HG03432 (cell line): ENCODE data around the gene SMIM7.
"Not testable (repeated sequence)": the region's sequence is repeated elsewhere in the genome, so short reads cannot be mapped to it uniquely, and the experiment has no call there.

Experiments
- ATAC-seq: cut with Tn5 transposase; IDR thresholded peaks from one replicate; pipeline ENCODE4 v1.9.1; 2021; ENCODE audit warnings: mild to moderate bottlenecking, moderate library complexity; ENCODE audit not compliant: unreplicated experiment

SMIM7 gene

DNA sequence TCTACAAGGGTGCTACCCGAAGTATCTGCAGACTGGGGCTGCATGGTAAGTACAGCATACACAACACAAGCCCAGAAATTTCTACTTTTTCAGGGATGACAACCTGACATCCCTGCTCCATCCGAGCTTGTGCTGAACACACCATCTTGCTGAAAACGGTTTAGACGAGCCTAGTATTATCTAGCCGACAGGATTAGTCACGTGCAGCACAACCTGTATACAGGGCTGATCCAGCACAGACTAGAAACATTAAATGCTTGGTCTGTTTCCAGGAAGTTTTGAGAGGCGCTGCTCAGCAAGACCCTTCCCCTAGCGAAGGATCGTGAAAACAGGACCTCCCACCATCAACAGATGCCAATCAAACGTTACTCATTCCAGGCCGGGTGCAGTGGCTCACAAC lies 4.2 kb downstream of the SMIM7 start:
- ATAC-seq, result no peak

DNA sequence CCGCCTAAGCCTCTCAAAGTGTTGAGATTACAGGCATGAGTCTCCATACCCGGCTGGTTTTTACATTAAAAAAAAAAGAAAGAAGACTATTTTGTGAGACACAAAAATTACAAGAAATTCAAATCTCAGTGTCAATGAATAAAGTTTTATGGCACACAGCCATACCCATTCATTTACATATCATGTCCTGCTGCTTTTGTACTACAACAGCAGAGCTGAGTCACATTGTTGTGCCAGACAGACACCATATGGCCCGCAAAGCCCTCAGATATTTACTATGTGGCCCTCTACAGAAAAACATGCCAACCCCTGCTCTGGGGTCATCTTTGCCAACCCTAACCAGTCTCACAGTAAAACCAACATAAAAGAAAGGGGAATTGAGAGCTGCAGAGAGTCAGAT lies 5.3 kb downstream of the SMIM7 start:
- ATAC-seq, result no peak

DNA sequence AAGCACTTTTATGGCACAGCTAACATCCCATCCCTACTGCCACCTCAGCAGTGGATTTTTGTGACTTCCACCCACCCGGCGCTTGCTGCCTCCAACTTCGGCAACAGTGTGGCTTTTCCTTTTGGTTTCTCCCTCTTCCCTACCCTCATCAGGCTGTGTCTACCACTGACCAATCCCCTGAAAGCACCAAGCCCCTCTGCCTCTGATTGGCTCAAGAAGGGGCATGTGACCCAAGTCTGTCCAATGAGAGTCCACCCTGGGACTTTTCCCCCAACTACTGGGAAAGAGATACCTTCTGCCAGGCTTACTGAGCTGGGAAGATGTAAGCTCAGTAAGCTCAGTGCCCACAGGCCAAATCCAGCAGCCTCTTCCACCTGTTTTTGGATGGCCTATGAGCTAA lies 5.8 kb downstream of the SMIM7 start:
- ATAC-seq, result no peak

DNA sequence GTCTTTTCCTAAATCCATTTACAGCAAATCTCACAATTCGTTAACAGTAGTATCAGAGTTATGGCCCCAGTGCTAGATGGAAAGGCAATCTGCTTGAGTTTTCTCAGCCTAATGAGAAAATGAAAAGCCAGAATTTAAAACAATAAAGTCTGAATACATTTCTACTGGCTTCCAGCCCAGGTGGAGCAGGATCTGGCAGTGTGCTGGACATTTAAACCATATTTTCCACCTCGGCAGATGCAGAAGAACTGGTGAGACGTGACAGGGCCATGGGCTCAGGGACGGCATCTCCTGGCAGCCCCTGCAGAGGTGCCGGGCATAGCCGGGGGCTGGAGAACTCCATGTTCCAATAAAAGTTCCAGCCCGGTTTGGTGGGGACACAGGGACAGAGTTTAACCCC lies 7.1 kb downstream of the SMIM7 start:
- ATAC-seq, result no peak

DNA sequence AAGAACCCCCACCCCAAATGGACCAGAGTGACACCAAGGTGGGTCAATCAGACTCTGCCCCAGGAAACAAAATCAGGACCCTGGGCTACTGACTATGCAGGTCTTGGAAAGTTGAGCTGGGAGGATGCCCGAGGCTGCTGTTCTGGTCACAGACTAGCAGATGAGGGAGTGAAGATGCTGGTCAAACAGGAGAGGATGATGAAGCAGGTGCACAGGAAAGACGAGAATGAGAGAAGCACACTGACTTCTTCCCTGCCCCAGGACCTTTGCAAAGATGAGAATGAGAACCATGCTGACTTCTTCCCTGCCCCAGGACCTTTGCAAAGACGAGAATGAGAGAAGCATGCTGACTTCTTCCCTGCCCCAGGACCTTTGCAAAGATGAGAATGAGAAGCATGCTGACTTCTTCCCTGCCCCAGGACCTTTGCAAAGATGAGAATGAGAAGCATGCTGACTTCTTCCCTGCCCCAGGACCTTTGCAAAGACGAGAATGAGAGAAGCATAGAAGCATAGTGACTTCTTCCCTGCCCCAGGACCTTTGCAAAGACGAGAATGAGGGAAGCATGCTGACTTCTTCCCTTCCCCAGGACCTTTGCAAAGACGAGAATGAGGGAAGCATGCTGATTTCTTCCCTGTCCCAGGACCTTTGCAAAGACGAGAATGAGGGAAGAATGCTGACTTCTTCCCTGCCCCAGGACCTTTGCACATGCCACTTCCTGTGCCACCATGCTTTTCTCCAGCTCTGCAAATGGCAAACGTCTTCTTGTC lies 8.3 kb downstream of the SMIM7 start:
- ATAC-seq, result not testable (repeated sequence)

DNA sequence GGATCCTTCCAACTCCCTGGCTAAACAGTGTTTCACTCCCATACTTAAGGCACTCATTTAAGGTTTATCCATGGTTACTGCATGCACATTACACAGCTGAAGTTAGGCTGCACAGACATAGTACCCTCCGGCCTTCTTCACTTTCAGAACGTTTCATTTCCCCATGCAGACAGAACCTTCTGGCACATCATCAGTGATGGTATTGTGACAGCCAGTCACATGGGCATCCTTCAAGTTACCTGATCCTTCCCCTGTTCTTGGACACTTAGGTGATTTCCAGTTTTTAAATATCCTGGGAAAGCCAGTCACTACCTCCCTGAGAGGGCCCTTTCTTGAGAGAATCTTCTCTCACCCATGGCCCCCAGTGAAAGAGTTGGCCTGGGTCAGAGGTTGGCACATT lies 9.1 kb downstream of the SMIM7 start:
- no peak for ATAC-seq

DNA sequence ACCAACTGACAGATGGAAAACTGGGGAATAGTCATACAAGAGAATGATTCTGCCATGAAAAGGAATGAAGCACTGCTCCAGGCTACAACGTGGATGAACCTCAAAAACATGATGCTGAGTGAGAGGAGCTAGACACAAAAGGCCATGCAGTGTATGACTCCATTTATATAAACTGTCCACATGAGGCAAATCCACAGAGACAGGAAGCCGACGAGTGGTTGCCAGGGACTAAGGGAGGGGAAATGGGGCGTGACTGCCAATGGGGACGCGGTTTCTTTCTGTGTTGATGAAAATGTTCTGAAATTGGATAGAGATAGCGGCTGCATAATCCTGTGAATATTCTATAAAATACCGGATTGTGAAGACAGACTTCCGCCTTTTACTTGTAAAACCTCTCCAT lies 10.2 kb downstream of the SMIM7 start:
- ATAC-seq, result no peak

DNA sequence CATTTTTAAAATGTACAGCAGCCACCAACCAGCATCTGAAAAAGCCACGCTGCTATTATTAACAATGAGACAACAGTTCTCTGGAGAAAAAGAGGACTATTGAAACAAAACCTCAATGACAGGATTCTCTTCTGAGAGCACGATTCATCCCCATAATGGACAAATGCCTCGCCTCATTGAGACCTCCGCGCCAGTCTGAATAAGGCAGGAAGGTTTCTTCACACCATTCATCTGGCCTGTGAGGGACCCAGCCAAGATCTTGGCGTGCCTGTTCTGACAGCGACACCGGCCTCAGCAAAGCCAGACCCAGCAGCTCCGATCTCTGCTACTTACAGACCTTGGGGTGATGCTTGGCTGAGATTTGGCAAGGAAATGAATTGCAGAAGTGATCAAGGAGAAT lies 14.8 kb downstream of the SMIM7 start:
- ATAC-seq, result no peak

DNA sequence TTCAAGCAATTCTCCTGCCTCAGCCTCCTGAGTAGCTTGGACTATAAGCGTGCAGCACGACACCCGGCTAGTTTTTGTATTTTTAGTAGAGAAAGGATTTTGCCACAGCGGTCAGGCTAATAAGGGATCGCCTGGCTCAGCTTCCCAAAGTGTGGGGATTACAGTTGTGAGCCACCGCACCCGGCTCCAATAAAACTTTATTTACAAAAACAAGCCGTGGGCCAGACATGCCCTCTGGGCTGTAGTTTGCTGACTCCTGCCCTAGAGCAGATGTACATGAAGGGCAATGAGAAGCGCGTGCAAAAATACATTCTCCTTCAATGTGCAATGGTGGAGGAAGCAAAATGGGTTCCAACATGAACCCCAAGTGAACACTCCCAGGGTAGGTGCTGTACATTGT lies 18.2 kb downstream of the SMIM7 start:
- no peak for ATAC-seq

DNA sequence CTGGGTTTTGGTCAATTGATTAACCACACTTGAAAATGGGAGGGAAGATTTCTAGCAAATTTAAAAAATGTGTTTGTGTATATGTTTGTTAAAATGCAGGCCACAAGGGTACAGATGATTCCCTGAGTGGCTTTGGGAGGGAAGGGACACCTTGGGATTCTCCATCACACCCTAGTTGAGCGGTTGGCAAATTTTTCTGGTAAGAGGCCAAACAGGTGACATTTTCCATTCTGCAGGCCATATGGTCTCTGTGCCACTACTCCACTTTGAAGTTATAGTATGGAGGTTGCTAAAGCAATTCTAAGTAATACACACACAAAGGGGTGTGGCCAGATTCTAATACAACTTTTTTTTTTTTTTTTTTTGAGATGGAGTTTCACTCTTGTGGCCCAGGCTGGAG lies 19.0 kb downstream of the SMIM7 start:
- ATAC-seq, result no peak

DNA sequence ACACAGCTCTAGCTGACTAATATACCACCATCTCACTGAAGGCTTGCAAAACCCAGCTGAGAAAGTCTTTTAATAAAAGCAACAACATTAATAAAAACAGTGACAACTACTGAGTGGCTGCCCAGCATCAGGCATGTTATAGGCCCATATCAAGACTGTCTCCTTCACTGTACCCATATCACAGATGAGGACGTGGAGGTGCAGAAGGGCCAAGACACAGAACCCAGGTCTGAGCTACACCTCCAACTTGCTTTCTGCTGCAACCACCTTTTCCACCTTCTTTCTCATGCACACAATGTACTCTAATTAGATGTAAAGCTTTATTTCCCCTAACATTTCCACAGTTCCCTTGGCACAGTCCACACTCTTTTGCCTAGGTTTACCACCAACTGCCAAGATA lies 21.3 kb downstream of the SMIM7 start:
- ATAC-seq, result no peak

DNA sequence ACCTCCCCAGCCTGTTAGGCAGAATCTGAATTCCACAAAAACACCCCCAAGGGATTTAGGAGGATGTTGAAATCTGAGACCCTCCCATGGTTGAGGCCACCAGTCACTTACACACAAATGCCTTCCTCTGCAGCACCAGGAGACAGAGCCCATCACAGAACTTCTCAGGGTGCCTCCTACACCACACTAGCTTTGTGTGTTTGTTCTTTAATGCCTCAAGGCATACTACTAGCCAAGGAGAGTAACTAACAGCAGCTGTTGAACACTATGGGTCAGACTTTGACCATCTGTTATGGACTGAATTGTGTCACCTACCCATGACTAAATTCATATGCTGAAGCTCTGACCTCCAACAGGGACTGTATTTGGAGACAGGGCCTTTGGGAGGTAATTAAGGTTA lies 22.4 kb downstream of the SMIM7 start:
- no peak for ATAC-seq

DNA sequence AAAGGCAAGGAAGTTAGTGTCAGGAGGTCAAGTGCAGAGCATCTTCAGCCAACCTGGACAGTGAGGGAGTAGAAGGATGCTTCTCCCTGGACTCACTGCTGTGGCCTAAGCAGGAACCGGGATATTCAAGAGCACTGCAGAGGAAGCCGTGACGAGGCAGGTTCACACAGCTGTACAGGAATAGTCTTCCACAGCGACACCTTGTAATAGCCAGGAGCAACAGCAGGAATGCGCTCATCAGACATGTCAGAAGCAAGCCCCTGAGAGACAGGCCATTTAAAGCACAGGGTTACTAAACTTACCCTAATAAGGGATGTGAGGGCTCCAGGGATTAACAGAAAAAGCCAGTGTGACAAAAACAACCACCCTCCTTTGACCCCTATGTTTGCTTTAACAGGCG lies 28.5 kb downstream of the SMIM7 start:
- ATAC-seq, result no peak

DNA sequence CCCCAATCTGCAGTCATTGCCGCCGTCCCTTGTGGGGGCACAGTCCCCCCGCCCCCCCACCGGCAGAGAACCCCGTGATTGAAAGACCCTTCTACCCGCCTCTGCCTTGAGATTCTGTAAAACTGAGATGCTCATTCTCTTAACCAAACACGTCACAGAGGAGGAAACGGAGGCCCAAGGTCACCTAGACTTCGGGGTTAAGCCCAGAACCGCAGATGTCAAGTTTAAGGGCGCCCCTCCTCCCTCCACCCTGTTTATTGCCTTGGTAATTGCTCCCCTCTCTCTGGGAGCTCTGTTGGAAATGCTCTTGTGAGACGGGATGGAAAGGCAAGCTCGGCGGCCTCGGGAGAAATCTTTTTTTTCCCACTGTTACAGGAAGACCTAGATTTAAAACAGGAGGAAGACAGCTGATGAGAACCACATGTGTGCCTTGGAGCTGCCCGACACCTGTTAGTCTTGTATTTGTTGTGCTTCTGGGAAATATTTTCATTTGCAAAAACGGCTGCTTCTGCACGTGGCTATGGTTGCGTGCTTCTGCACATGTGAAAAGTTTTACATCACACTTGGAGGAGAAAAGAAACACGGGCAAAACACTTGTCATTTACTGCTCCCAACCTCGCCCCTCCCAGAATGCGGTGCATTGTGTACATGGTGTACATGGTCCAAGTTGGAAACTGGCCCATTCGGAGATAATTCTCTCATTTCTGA lies 30.8 kb downstream of the SMIM7 start:
- ATAC-seq, result no peak

DNA sequence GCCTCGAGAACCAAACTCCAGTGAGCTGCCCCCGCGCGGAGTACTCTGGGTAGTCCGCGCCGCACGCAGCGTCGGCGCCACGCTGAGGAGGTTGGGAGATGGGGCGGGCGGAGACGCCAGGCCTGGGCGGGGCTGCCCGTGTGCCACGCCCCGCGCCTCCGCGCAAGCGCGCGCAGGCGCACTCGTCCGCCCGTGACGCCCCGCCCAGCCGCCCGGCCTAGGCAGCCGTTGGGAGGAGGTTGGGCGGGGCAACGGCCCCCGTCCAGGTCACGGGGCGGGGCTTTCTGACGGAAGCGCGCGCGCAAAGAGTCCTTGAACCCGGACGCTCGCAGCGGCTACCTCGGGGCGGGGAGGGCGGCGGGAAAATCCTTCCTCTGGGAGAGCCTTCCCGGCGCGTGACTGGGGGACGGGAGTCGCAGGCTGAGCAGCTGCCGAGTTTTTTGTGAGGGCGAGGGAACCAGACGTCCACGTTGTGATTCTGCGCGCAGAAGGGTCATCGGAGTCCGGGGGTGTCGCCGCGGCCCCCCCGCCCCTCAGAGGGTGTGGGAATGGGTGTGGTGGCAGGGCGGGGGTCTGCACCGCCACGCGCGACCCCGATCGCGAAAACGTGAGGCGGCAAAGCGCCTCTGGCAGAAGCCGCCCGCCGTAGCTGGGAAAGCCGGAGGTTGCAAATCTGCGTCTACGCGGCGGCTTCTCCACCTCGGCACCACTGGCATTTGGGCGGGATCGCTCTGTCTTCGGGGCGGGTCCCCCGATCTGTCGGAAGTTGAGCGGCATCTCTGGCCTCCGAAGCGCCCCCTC lies 31.6 kb downstream of the SMIM7 start, which contains the start of gene MED26:
Gene MED26 (minus strand): TSS at position 22 of the 801 bp plus-strand sequence. CDS start 261 bp downstream, outside the sequence.
- ATAC-seq, result peak; percentile 88

DNA sequence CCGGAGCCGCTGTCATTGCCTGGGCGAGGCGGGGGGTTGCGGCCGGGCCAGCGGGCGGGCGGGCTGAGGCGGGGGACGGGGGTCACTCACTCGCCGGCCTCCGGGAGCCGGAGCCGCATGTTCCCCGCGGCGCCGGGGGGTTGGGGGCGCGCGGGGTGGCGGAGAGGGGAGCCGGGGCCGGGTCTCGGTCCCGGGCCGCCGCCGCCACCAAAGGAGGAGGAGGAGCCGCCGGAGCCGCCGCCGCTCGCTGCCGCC lies 32.1 kb downstream of the SMIM7 start:
- ATAC-seq, result no peak

DNA sequence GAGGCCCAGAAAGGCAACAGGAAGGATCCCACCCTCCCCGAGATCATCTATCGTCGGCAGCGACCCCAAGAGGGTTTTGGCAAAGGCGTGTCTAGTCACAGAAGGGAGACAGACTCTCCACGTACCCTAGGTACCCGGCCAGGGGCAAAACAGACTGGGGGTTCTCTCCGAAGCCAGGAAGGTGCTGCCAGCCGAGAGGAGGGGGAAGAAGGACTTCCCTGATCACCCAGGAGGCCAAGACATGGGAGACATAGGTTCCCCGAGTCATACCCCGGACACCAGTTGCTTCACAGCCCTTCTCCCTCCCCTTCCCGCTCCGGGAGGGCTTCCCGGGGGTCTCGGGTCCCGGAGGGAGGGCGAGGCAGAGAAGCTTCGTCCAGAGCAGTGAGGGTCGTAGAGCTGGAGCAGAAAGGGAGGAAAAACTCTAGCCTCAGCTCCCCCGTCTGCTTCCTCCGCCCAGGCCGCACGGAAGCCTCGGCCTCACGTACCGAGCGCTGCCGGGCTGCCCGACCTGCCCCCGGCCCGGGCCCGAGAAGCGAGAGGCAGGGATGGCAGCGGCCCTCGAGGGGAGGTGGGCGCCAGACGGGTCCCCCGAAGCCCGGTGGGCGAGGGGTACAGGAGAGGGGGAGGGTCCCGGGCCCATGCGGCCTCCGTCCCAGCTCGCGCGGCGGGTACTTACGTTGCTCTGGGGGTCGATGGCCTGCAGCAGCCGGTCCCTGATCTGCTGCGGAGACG lies 32.6 kb downstream of the SMIM7 start:
- ATAC-seq, result peak; percentile 2

DNA sequence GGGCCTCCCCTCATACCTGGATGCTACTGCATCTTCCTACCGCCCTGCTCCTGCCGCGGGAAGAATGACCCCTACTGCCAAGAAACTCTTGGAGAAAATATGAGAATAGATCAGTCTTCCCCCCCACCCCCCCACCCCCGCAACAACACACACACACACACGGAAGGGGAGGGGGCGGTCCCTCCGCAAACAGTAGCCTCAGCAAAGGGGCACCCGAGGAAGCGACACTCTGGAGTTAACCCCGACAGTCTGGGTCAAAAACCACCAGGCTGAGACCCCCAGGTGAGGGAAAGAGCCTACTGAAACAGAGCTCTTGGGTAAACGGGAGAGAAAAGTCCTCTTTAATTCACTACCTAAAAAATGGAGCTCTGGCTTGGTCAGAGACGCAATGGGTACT lies 33.1 kb downstream of the SMIM7 start:
- ATAC-seq, result no peak

DNA sequence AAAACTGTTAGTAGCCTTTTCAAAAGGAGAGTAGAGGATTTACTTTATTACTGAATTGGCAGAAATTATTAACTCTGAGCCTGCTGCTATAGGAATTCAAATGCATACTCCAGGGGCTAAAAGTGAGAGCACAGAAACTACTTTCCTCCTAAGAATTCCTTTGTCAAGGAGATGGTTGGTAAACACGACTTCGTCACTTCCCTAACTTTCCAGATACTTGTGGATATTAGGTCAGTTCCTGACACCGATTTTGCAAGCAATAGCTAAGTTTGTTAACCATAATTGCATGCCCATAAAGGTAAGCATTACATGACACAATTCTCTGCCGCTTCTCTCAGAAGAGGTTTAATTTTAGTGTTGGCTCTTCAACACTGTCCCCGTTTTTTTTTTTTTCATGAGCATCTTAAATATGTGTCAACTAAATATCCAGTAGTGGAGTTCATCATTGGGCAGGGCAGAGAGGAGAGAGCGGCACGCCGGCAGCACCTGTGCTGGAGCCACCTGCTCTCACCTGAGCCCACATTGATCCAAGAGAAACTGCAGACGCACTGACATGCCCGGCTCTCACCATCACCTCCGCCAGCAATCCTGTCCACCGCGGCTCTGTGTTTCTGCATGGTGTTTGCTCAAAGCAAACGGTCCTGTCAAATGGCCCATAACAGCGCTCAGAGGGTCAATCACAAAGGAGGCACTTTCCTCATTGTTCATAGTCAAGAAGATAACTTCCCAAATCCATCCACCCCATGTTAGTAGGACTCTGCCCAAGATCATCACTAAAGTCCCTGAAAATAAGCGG lies 34.6 kb downstream of the SMIM7 start:
- ATAC-seq, result no peak

DNA sequence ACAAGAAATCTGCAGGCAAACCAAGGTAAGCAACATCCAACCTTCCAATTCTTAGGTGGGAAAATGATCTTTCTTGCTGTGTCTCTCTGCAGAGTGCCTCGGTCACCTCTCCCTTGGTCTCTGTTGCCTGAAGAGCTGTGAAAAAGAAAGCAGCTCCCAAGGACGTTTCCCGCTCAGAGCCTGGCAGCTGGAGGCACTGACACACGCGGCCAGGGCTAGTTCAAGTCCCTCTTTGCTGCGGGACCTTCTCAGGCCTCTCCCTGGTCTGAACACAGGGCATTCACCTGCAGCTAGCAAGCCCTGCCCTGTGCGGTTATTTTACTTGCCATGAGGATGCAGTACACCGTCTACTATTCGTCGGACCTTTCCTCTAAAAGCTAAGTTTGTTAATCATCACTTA lies 35.7 kb downstream of the SMIM7 start:
- ATAC-seq, result no peak

DNA sequence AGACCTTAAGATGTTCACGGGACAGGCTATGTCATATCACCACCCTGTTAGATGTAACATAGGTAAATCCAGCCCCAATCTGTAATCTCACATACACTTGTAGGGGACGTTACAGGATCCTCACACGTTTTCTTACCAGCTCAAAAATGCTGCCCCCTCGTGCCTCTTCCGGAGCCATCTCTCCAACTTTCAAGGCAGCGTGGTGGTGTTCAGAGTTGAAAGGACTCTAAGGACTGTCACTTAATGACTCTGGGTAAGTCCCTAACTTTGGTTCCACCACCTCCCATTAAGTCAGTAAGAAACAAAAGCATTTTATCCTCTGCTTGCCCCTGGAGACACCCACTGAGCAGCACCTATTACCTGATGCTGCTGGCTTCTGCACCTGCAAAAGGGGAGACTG lies 36.4 kb downstream of the SMIM7 start:
- ATAC-seq, result no peak
